ENCODE measurements around the gene USP21. TPM values are rescaled to one million over a fixed set of nuclear protein-coding genes. Genes with fewer than 3 reads are reported as not detected.

Gene USP21
- polyA plus RNA-seq, 1 of the 3 experiments (the other 2 are of a cell fraction), result 26.8 TPM

DNA sequence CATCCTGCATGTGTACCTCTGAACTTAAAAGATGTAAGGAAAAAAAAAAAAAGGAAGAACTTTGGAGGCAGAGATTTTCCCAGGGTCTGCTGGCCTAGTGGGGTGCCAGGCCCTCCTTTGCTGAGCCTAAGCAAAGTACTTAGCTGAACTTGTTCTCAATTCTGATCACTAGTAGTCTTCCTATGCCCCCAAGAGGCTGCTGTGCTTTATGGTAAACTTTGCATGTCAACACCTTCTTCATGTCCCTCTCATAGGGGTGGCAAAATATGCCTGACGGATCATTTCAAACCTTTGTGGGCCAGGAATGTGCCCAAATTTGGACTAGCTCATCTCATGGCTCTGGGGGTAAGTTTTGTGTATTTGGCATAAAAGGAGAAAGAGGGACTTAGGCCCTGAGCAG lies 1.4 kb upstream of the USP21 start:
- ChIA-PET POLR2A (interaction anchor here (0.7 kb wide), 1 partner anchor 433 kb away, joined by 6 read pairs; no protein-coding TSS in a partner anchor), CTCF (interaction anchor here (0.6 to 1.5 kb wide), 7 partner anchors 8 to 46 kb away, joined by 3 to 5 read pairs (median 4); partner anchors contain the start of genes NIT1, PFDN2 and PPOX)
- no peaks in the 10 kb centered on the region for H4K20me1 ChIP-seq (ENCODE audit: insufficient read depth)
- DNase-seq, result no peak
- no peak overlapping the region for H3K9ac ChIP-seq
- H3K27ac ChIP-seq (ENCODE audit: low read depth in 2 of 2, low read length in 1 of 2), result no peak overlapping the region
- peaks cover 0 to 31% of the 10 kb centered on the region in 2 experiments; a peak in 3 of 4 replicates for H3K4me1 ChIP-seq (ENCODE audit: control insufficient read depth in 1 of 2, insufficient read depth in 2 of 2, low read depth in 1 of 2, low read length in 1 of 2)
- peaks cover 33% of the 10 kb centered on the region for H3K79me2 ChIP-seq (ENCODE audit: insufficient read depth)
- TF ChIP-seq, protein P1, sequence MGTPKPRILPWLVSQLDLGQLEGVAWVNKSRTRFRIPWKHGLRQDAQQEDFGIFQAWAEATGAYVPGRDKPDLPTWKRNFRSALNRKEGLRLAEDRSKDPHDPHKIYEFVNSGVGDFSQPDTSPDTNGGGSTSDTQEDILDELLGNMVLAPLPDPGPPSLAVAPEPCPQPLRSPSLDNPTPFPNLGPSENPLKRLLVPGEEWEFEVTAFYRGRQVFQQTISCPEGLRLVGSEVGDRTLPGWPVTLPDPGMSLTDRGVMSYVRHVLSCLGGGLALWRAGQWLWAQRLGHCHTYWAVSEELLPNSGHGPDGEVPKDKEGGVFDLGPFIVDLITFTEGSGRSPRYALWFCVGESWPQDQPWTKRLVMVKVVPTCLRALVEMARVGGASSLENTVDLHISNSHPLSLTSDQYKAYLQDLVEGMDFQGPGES (IDR thresholded peaks at IDR 0.05; ENCODE audit: low read depth, low read length), result no peak
- TF ChIP-seq TEAD4 (IDR thresholded peaks at IDR 0.05; ENCODE audit: borderline replicate concordance, insufficient read depth) (no peak), NRF1 (IDR thresholded peaks at IDR 0.05; ENCODE audit: low read depth, low read length) (no peak), TAF1 (IDR thresholded peaks at IDR 0.05; ENCODE audit: borderline replicate concordance, low read depth, low read length) (no peak), FOSL2 (IDR thresholded peaks at IDR 0.05; ENCODE audit: borderline replicate concordance, low read depth) (no peak), YY1 (IDR thresholded peaks at IDR 0.05; ENCODE audit: low read depth) (no peak), EP300 (IDR thresholded peaks at IDR 0.05; ENCODE audit: borderline replicate concordance in 1 of 2, low read depth in 1 of 2, low read length in 1 of 2) (no peak), FOXJ3 (CRISPR knock-in tag; IDR thresholded peaks at IDR 0.05) (no peak), TCF12 (IDR thresholded peaks at IDR 0.05) (no peak), SMC3 (IDR thresholded peaks at IDR 0.05; ENCODE audit: low read depth, low read length) (no peak), CHD2 (IDR thresholded peaks at IDR 0.05; ENCODE audit: low read length, partially characterized antibody) (no peak), NFIC (IDR thresholded peaks at IDR 0.05; ENCODE audit: borderline replicate concordance) (no peak), GABPA (IDR thresholded peaks at IDR 0.05; ENCODE audit: low read depth) (no peak)
- TF ChIP-seq, protein P2, sequence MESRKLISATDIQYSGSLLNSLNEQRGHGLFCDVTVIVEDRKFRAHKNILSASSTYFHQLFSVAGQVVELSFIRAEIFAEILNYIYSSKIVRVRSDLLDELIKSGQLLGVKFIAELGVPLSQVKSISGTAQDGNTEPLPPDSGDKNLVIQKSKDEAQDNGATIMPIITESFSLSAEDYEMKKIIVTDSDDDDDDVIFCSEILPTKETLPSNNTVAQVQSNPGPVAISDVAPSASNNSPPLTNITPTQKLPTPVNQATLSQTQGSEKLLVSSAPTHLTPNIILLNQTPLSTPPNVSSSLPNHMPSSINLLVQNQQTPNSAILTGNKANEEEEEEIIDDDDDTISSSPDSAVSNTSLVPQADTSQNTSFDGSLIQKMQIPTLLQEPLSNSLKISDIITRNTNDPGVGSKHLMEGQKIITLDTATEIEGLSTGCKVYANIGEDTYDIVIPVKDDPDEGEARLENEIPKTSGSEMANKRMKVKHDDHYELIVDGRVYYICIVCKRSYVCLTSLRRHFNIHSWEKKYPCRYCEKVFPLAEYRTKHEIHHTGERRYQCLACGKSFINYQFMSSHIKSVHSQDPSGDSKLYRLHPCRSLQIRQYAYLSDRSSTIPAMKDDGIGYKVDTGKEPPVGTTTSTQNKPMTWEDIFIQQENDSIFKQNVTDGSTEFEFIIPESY (IDR thresholded peaks at IDR 0.05; ENCODE audit: borderline replicate concordance, low read depth), result no peak
- TF ChIP-seq, protein P3, sequence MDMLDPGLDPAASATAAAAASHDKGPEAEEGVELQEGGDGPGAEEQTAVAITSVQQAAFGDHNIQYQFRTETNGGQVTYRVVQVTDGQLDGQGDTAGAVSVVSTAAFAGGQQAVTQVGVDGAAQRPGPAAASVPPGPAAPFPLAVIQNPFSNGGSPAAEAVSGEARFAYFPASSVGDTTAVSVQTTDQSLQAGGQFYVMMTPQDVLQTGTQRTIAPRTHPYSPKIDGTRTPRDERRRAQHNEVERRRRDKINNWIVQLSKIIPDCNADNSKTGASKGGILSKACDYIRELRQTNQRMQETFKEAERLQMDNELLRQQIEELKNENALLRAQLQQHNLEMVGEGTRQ (IDR thresholded peaks at IDR 0.05; ENCODE audit: borderline replicate concordance, low read depth, low read length), result no peak
- H3K36me3 ChIP-seq (replicated peaks in 1 of 2; ENCODE audit: control insufficient read depth in 1 of 2, insufficient read depth in 2 of 2, low read length in 1 of 2), result peaks cover 4 to 42% of the 10 kb centered on the region in 2 experiments
- no peak overlapping the region for H3K4me2 ChIP-seq
- H3K9me2 ChIP-seq, result no peaks in the 10 kb centered on the region
- no peak overlapping the region for H2AFZ ChIP-seq (ENCODE audit: low read depth)
- H3K4me3 ChIP-seq (ENCODE audit: low read depth in 2 of 2, low read length in 1 of 2), result no peak overlapping the region
- no peaks in the 10 kb centered on the region for H3K9me3 ChIP-seq
- peaks cover 8% of the 10 kb centered on the region for H3F3A ChIP-seq (replicated peaks; ENCODE audit: insufficient read depth)
- WGBS (ENCODE audit: low lambda C conversion rate), result 89% methylated on average over 1 of the region's 1 CpG
- H3K27me3 ChIP-seq (ENCODE audit: insufficient read depth), result no peaks in the 10 kb centered on the region

All from SK-N-SH (cell line).